Parathyroid adenoma (tissue), 2 donors: Measurements from ENCODE around the gene GPR34.
"Not testable (repeated sequence)": the region's sequence is repeated elsewhere in the genome, so short reads cannot be mapped to it uniquely, and the experiment has no call there.

Experiments
- H2AFZ ChIP-seq: fragments of 300-600 bp; sonication (generic); one replicate; pipeline ENCODE4 v1.7.0; 2017; ENCODE audit warnings: antibody characterized with exemption, mild to moderate bottlenecking
- H3K27ac ChIP-seq: fragments of 300-600 bp; sonication (generic); one replicate; pipeline ENCODE4 v1.7.0; 2017
- H3K27me3 ChIP-seq: fragments of 300-600 bp; sonication (generic); one replicate; pipeline ENCODE4 v1.7.0; 2017; ENCODE audit warnings: low read length; ENCODE audit not compliant: control insufficient read depth, insufficient read depth
- H3K36me3 ChIP-seq: fragments of 300-600 bp; sonication (generic); one replicate; pipeline ENCODE4 v1.7.0; 2017; ENCODE audit warnings: low read length; ENCODE audit not compliant: control insufficient read depth, insufficient read depth
- H3K4me1 ChIP-seq: fragments of 300-600 bp; sonication (generic); one replicate; pipeline ENCODE4 v1.7.0; 2017; ENCODE audit warnings: control low read depth
- H3K4me2 ChIP-seq: fragments of 300-600 bp; sonication (generic); one replicate; pipeline ENCODE4 v1.7.0; 2017; ENCODE audit warnings: low read length
- H3K4me3 ChIP-seq: fragments of 300-600 bp; sonication (generic); one replicate; pipeline ENCODE4 v1.7.0; 2017; ENCODE audit warnings: low read depth, low read length
- H3K79me2 ChIP-seq: fragments of 300-600 bp; sonication (generic); one replicate; pipeline ENCODE4 v1.7.0; 2017; ENCODE audit warnings: control low read depth
- H3K9ac ChIP-seq: fragments of 300-600 bp; sonication (generic); one replicate; pipeline ENCODE4 v1.7.0; 2017; ENCODE audit warnings: mild to moderate bottlenecking
- H3K9me3 ChIP-seq: fragments of 300-600 bp; sonication (generic); one replicate; pipeline ENCODE4 v1.7.0; 2017; ENCODE audit warnings: low read length; ENCODE audit not compliant: control insufficient read depth
- TF ChIP-seq, protein P1 (sequence below): fragments of 300-600 bp; sonication (generic); IDR thresholded peaks from one replicate; pipeline ENCODE4 v1.7.0; 2017; ENCODE audit warnings: antibody characterized with exemption, mild to moderate bottlenecking
- donor health status: primary hyperparathyroidism.

The GPR34 gene, protein sequence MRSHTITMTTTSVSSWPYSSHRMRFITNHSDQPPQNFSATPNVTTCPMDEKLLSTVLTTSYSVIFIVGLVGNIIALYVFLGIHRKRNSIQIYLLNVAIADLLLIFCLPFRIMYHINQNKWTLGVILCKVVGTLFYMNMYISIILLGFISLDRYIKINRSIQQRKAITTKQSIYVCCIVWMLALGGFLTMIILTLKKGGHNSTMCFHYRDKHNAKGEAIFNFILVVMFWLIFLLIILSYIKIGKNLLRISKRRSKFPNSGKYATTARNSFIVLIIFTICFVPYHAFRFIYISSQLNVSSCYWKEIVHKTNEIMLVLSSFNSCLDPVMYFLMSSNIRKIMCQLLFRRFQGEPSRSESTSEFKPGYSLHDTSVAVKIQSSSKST

DNA sequence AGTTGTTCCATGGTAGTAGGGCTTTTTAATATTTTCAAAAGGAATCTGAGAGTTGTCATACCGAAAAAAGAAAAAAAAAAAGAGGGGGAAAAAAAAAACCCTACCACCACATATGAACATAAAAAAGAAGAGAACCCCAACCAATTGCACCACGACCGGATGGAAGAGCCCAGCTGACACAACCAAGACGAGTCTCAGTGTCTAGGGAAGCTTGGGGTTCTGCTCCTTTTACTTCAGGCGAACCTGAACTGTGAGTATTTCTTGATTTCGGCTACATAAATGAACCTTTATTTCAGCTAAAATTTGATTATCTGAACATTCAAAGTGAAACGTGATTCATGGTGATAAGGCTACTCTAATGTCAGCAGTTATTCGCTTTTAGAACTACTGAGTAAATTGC lies at the start of gene GPR34:
Gene GPR34 (plus strand): TSS at position 139 of the 400 bp plus-strand sequence. CDS start 6,661 bp downstream, outside the sequence.
- H2AFZ ChIP-seq, result no peak within 1 kb of the TSS
- H3K4me1 ChIP-seq, result no peaks in the 10 kb centered on the region
- no peak within 1 kb of the TSS for H3K4me2 ChIP-seq
- H3K9ac ChIP-seq, result no peak within 1 kb of the TSS
- H3K79me2 ChIP-seq, result no peaks in the 10 kb centered on the region
- no peak within 1 kb of the TSS for H3K27ac ChIP-seq
- H3K9me3 ChIP-seq, result no peaks in the 10 kb centered on the region
- no peak within 1 kb of the TSS for H3K4me3 ChIP-seq
- TF ChIP-seq, protein P1, sequence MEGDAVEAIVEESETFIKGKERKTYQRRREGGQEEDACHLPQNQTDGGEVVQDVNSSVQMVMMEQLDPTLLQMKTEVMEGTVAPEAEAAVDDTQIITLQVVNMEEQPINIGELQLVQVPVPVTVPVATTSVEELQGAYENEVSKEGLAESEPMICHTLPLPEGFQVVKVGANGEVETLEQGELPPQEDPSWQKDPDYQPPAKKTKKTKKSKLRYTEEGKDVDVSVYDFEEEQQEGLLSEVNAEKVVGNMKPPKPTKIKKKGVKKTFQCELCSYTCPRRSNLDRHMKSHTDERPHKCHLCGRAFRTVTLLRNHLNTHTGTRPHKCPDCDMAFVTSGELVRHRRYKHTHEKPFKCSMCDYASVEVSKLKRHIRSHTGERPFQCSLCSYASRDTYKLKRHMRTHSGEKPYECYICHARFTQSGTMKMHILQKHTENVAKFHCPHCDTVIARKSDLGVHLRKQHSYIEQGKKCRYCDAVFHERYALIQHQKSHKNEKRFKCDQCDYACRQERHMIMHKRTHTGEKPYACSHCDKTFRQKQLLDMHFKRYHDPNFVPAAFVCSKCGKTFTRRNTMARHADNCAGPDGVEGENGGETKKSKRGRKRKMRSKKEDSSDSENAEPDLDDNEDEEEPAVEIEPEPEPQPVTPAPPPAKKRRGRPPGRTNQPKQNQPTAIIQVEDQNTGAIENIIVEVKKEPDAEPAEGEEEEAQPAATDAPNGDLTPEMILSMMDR, result no peak
- H3K27me3 ChIP-seq, result no peaks in the 10 kb centered on the region
- H3K36me3 ChIP-seq, result no peaks in the 10 kb centered on the region

DNA sequence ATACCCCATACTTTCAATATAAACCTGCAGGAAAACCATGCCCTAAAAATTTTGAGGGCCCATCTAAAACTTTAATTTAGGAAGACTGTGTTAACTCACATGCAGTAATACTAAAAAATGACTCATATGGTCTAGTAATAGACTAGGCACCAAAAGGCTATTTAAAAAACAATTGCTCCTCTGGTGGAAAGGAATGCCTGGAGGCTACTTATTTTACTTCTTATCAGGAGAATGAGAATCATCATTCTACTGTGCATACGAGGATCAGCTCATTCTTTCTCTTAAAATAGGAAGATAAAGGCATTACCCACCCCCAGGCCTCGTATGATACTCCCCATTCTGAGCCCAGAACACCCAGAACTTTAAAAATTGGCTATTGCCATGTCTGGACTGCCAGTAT lies 42.6 kb upstream of the GPR34 start:
- H3K79me2 ChIP-seq, H3K36me3 ChIP-seq, H3K4me2 ChIP-seq, H3K4me3 ChIP-seq, H3K4me1 ChIP-seq, H3K9me3 ChIP-seq, H3K27me3 ChIP-seq, H2AFZ ChIP-seq, H3K27ac ChIP-seq, H3K9ac ChIP-seq: not testable (repeated sequence)

DNA sequence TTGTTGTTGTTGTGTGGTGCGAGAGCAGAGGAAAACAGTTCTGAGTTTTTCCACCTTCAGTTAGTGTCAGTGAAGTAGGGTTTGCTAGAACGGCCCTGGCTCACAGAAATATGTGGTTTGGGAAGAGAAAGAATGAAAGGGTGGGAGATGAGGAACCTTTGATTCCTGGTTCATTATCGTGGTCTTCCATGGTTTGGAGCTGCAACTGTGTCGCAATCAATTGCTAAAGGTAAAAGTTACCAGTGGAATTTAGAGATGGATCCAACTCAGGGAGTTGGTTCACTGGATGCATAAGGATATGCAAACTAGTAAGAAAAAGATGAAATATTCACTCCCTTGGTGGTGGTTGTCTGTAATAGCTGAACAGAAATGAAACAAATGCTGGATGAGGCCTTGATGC lies 35.6 kb upstream of the GPR34 start:
- H3K4me3 ChIP-seq, result no peak overlapping the region
- no peaks in the 10 kb centered on the region for H3K36me3 ChIP-seq
- no peaks in the 10 kb centered on the region for H3K9me3 ChIP-seq
- no peaks in the 10 kb centered on the region for H3K27me3 ChIP-seq
- H2AFZ ChIP-seq, result no peak overlapping the region
- no peak overlapping the region for H3K4me2 ChIP-seq
- no peak overlapping the region for H3K9ac ChIP-seq
- H3K79me2 ChIP-seq, result no peaks in the 10 kb centered on the region
- no peaks in the 10 kb centered on the region for H3K4me1 ChIP-seq
- no peak overlapping the region for H3K27ac ChIP-seq
- TF ChIP-seq, protein P1, result no peak

DNA sequence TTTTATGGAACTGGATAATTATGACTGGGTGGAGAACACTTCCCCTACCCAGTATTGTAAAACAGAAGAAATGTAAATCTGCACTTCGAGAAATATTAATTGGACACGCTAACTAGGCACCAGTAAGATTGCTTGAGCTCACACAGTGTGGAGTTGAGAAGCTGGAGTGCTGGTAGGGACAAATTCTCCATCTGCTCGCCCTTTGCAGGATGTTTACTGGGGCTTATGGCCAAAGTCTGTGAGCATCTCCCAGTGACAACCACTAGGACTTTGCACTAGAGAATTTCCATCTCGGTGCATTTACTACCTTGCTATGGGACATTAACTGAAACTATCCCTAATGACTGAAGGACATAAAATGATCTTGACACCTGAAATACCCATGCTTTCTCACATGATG lies 33.7 kb upstream of the GPR34 start:
- Histone ChIP-seq H3K27me3 (no peaks in the 10 kb centered on the region), H3K9ac (no peak overlapping the region), H3K36me3 (no peaks in the 10 kb centered on the region), H3K4me2 (no peak overlapping the region), H3K27ac (no peak overlapping the region), H3K4me3 (no peak overlapping the region), H3K9me3 (no peaks in the 10 kb centered on the region), H3K4me1 (no peaks in the 10 kb centered on the region), H3K79me2 (no peaks in the 10 kb centered on the region), H2AFZ (no peak overlapping the region)
- TF ChIP-seq, protein P1, result no peak

DNA sequence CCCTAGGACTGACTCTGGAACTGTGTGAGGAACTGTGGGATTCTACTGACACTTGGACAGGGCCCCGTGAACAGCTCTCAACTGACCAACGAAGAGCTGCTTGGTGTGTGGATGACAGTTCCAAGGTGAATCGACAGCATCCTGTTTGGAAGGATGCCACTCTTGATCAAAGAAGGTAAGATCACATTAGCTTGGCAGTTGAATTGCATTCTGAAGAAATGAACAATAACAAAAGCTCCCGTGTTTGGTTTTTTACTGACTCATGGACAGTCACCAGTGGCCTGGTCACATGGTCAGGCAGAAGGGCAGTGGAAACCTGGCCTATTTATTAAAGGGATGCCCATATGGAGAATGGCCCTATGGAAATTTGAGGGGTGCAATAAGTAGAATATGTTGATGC lies 33.1 kb upstream of the GPR34 start:
- Histone ChIP-seq H3K9ac (no peak overlapping the region), H3K4me1 (no peaks in the 10 kb centered on the region), H3K27me3 (no peaks in the 10 kb centered on the region), H3K4me2 (no peak overlapping the region), H2AFZ (no peak overlapping the region), H3K4me3 (no peak overlapping the region), H3K9me3 (no peaks in the 10 kb centered on the region), H3K79me2 (no peaks in the 10 kb centered on the region), H3K36me3 (no peaks in the 10 kb centered on the region), H3K27ac (no peak overlapping the region)
- TF ChIP-seq, protein P1, result no peak
